Skeletal muscle tissue (tissue), 5 donors: ENCODE measurements around the gene ZNF722. TPM values are rescaled to one million over a fixed set of nuclear protein-coding genes. Genes with fewer than 3 reads are reported as not detected.
A peak's percentile ranks its signal among the peaks of the same experiment; 100 is the strongest.
"Not testable (repeated sequence)": the region's sequence is repeated elsewhere in the genome, so short reads cannot be mapped to it uniquely, and the experiment has no call there.

Experiments
- H3K27ac ChIP-seq: one replicate; pipeline ENCODE4 v1.7.0; 2013; ENCODE audit warnings: mild to moderate bottlenecking, low read depth, low read length, inconsistent platforms
- H3K27me3 ChIP-seq, 3 donors: one replicate each; pipeline ENCODE4 v1.7.0; 2013; ENCODE audit warnings: low read length in 3 of 3; ENCODE audit not compliant: control insufficient read depth in 3 of 3, insufficient read depth in 3 of 3
- H3K36me3 ChIP-seq, 3 donors: one replicate each; pipeline ENCODE4 v1.7.0; 2013; ENCODE audit warnings: low read length in 3 of 3; ENCODE audit not compliant: control insufficient read depth in 3 of 3, insufficient read depth in 3 of 3
- H3K4me1 ChIP-seq, 3 donors: one replicate each; pipeline ENCODE4 v1.7.0; 2013; ENCODE audit warnings: low read length in 3 of 3, mild to moderate bottlenecking in 3 of 3; ENCODE audit not compliant: control insufficient read depth in 3 of 3, insufficient read depth in 3 of 3
- H3K4me3 ChIP-seq, 3 donors: one replicate each; pipeline ENCODE4 v1.7.0; 2013; ENCODE audit warnings: low read length in 3 of 3
- H3K9ac ChIP-seq, 3 donors: one replicate each; pipeline ENCODE4 v1.7.0; 2013; ENCODE audit warnings: low read length in 3 of 3, mild to moderate bottlenecking in 3 of 3, moderate library complexity in 2 of 3, low read depth in 1 of 3
- H3K9me3 ChIP-seq, 3 donors: one replicate each; pipeline ENCODE4 v1.7.0; 2013; ENCODE audit warnings: low read length in 3 of 3; ENCODE audit not compliant: control insufficient read depth in 3 of 3
- small RNA-seq: library from RNA; depleted of rRNA; stranded (forward); fragments of <200 nt; gene quantifications from one replicate; pipeline ENCODE3, GENCODE V24; 2014
- total RNA-seq: library from RNA; depleted of rRNA; stranded (reverse); fragments of >200 nt; gene quantifications from one replicate; pipeline ENCODE4 v1.2.3, GENCODE V29; 2014
- donor health status: Osteomylitis.

The ZNF722 gene
- not detected for total RNA-seq

DNA sequence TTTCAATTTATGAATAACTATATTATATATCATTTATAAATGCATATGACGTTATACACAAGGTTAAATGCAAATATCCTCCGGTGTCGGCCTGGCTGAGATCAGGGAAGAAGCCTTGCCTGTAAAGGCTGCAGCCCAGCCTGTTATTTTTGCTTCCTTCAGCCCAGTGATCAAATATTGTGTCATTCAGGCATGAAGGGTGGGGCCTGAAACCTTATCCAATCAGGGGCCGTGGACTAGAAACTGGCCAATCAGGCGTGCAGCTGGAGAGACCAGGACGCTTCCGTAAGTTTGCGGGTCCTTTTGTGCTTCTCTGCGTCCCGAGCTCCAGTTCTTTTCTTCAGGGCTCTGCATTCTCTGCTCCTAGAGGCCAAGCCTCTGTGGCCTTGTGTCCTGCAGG lies at the start of gene ZNF722:
Gene ZNF722, plus strand, starts transcription at position 301 of the 400 bp plus-strand sequence. CDS start 113 bp downstream, outside the sequence.
- no peak within 1 kb of the TSS for H3K27ac ChIP-seq
- H3K27me3 ChIP-seq: no peaks in the 10 kb centered on the region
- H3K9me3 ChIP-seq: peaks cover 0 to 6% (median 2%) of the 10 kb centered on the region in 3 donors
- no peaks in the 10 kb centered on the region for H3K36me3 ChIP-seq
- H3K4me3 ChIP-seq: no peak within 1 kb of the TSS
- H3K9ac ChIP-seq: no peak within 1 kb of the TSS
- no peaks in the 10 kb centered on the region for H3K4me1 ChIP-seq

DNA sequence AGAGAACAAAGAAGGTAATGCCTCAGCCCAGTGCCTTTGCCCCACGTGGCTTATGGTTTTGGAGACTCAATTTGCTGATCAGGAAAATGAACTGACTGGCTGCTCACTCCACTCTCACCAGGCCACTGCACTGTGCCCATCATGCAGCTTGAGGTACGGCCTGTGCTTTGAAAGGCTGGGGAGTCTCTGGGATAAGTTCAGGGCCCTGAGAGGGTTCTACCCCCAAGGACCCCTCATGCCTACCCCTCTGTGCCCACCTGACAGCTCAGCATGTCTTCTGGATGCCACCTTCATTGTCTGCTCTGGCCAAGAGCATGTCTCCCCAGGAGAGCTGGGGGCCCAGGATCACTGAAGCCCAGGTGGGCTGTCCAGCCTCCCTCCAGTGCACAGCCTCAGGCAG lies 45.5 kb upstream of the ZNF722 start:
- no peaks in the 10 kb centered on the region for H3K36me3 ChIP-seq
- no peak overlapping the region for H3K9ac ChIP-seq
- H3K27me3 ChIP-seq: no peaks in the 10 kb centered on the region
- H3K27ac ChIP-seq: no peak overlapping the region
- peaks cover 0 to 2% (median 0%) of the 10 kb centered on the region in 3 donors for H3K9me3 ChIP-seq
- no peak overlapping the region for H3K4me3 ChIP-seq
- H3K4me1 ChIP-seq: no peaks in the 10 kb centered on the region

DNA sequence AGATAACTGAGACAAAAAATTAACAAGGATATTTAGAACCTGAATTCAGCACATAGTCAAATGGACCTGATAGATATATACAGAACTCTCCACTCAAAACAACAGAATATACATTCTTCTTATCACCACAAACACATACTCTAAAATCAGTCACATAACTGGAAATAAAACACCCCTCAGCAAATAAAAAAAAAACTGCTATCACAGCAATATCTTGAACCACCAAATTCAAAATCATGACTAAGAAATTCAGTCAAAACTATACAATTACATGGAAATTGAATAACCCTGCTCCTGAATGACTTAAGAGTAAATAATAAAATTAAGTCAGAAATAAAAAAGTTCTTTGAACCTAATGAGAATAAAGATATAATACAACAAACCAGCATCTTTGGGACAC lies 30.0 kb upstream of the ZNF722 start:
- Histone ChIP-seq H3K9me3 (peaks cover 0 to 2% (median 0%) of the 10 kb centered on the region in 3 donors), H3K36me3 (no peaks in the 10 kb centered on the region), H3K9ac (no peak overlapping the region), H3K27me3 (no peaks in the 10 kb centered on the region), H3K4me3 (no peak overlapping the region), H3K27ac (no peak overlapping the region), H3K4me1 (no peaks in the 10 kb centered on the region)

DNA sequence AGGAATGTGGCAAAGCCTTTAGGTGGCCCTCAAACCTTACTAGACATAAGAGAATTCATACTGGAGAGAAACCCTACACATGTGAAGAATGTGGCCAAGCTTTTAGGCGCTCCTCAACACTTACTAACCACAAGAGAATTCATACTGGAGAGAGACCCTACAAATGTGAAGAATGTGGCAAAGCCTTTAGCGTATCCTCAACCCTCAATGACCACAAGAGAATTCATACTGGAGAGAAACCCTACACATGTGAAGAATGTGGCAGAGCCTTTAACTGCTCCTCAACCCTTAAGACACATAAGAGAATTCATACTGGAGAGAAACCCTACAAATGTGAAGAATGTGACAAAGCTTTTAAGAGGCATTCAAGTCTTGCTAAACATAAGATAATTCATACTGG lies 16.8 kb downstream of the ZNF722 start:
- H3K9me3 ChIP-seq: peaks cover 0 to 15% (median 3%) of the 10 kb centered on the region in 3 donors
- not testable (repeated sequence) for H3K27me3 ChIP-seq, H3K9ac ChIP-seq, H3K4me3 ChIP-seq, H3K4me1 ChIP-seq, H3K36me3 ChIP-seq, H3K27ac ChIP-seq

DNA sequence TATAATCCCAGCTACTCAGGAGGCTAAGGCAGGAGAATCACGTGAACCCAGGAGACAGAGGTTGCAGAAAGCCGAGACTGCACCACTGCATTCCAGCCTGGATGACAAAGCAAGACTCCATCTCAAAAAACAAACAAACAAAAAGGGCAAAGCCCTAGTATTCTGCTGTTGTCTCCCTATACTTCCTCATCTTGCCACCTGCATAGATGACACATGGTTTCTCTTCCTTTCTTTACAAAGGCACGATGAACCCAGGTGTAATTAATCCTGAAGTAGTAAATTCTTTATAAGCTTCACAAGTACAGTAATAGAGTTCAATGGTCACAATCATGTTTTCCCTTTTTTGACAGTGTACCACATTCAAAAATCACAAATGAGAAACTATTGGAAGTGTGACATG lies 36.7 kb downstream of the ZNF722 start:
- Histone ChIP-seq H3K9ac (no peak overlapping the region), H3K27me3 (no peaks in the 10 kb centered on the region), H3K4me3 (no peak overlapping the region), H3K27ac (no peak overlapping the region), H3K36me3 (no peaks in the 10 kb centered on the region), H3K4me1 (no peaks in the 10 kb centered on the region), H3K9me3 (peaks cover 5 to 9% (median 8%) of the 10 kb centered on the region in 3 donors)

DNA sequence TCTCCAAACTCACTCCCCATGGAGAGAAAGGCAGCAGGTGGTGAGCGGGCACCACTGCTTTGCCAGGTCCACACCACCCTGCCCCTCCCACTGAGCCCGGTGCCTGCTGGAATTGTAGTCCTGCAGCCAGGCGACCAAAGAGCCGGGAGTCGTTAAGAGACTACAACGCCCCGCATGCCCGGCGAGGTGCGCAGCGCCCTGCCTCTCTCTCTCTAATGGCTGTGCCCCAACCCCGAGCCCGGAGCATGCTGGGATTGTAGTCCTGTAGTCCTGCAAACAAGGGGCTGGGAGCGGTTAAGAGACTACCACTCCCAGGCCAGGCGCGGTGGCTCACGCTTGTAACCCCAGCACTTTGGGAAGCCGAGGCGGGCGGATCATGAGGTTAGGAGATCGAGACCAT lies 38.4 kb downstream of the ZNF722 start:
- H3K9me3 ChIP-seq: peaks cover 5 to 8% (median 6%) of the 10 kb centered on the region in 3 donors
- H3K36me3 ChIP-seq: no peaks in the 10 kb centered on the region
- no peak overlapping the region for H3K9ac ChIP-seq
- H3K4me3 ChIP-seq: no peak overlapping the region
- H3K27ac ChIP-seq: no peak overlapping the region
- no peaks in the 10 kb centered on the region for H3K27me3 ChIP-seq
- H3K4me1 ChIP-seq: no peaks in the 10 kb centered on the region

DNA sequence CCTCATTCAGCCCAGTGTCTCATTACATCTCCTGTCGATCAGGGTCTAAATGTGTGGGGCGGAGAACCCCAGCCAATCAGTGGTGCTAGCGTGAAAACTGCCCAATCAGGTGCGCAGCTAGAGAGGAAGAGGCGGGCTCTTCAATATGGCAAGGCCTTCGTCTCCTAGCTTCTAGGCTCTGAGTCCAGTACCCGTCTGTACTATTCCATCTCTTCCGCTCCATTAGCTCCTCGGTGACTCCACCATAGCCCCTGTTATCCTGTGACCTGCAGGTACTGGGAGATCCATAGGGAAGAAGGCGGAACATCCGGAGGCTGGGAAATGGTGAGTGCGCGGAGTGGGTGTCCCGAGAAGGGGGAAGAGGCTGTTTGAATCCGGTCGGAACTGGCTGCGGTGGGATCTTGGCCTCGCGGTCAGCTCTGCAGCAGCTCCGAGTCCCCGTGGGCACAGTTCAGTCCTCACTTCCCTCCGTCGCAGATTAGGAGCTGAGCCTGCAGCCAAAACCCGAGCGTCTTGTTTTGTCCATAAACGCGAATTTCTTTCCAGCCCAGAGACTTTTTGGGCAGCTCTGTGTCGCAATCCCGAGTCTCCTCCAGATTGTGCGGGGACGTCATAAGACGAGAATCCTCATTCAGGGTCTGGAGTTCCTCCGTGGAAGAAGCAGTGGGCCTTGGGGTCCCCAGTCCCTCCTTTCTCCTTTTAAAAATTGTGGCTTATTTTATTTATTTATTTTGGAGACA lies 46.8 kb downstream of the ZNF722 start, which contains the start of gene ZNF727:
Gene ZNF727, plus strand, starts transcription at position 134 of the 740 bp plus-strand sequence. Its CDS starts 188 bp downstream, at position 322.
- no peaks in the 10 kb centered on the region for H3K27me3 ChIP-seq
- H3K9ac ChIP-seq: peak within 1 kb of the TSS; percentile 70 to 89 (median 86)
- no peaks in the 10 kb centered on the region for H3K36me3 ChIP-seq
- H3K27ac ChIP-seq: peak within 1 kb of the TSS; percentile 51
- peak within 1 kb of the TSS; percentile 71 to 88 (median 86) for H3K4me3 ChIP-seq
- peaks cover 0 to 6% (median 3%) of the 10 kb centered on the region in 3 donors for H3K9me3 ChIP-seq
- H3K4me1 ChIP-seq: no peaks in the 10 kb centered on the region

DNA sequence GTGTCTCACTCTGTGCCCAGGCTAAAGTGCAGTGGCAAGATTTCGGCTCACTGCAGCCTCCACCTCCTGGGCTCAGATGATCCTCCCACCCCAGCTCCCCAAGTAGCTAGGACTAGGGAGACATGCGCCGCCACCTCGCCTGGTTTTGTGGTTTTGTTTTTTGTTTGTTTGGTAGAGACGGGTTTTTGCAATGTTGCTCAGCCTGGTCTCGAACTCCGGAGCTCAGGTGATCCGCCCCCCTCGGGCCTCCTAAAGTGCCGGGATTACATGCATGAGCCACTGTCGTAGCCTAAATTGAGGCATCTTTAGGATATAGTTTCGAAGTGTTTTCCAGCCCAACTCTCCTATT lies 47.4 kb downstream of the ZNF722 start:
- Histone ChIP-seq H3K27ac (no peak overlapping the region), H3K4me1 (no peaks in the 10 kb centered on the region), H3K4me3 (peak overlapping the region; percentile 71 to 88 (median 86)), H3K27me3 (no peaks in the 10 kb centered on the region), H3K36me3 (no peaks in the 10 kb centered on the region), H3K9me3 (peaks cover 0 to 6% (median 3%) of the 10 kb centered on the region in 3 donors), H3K9ac (peak overlapping the region in 2 of 3 donors; percentile 70 to 89)

Small RNA genes lying within 50 kb of the gene (small RNA-seq; reads per million reads assigned to genes)
- gene AC092634.1: not detected
- not detected for gene AC092634.7
- gene VN1R36P: not detected

Other genes with a start within 250 kb of the ZNF722 start
- gene ZNF727, start 46.6 kb downstream of the ZNF722 start, total RNA-seq: under 0.01 TPM
- not detected for gene ZNF735, start 208.4 kb downstream of the ZNF722 start, total RNA-seq
- gene ZNF679, start 229.6 kb downstream of the ZNF722 start, total RNA-seq: not detected